Psoas muscle (tissue), 8 donors: Measurements from ENCODE around the gene ATG7. TPM values are rescaled to one million over a fixed set of nuclear protein-coding genes. Genes with fewer than 3 reads are reported as not detected.

Experiments
- ATAC-seq, 4 donors: fragments of 200-7000 bp; cut with Tn5 transposase; one replicate each; pipeline ENCODE4 v1.9.1; 2020; ENCODE audit warnings: moderate library complexity in 3 of 4, mild to moderate bottlenecking in 2 of 4
- DNase-seq, 2 donors: peaks; one replicate each; pipeline ENCODE4 v3.0.0-alpha.2; 2020
- H3K27ac ChIP-seq: fragments of 200-600 bp; one replicate; pipeline ENCODE4 v1.8.0; 2022
- H3K27me3 ChIP-seq, 3 donors: fragments of 200-600 bp in 1 of 3; one replicate each; pipeline versions ENCODE4 v1.6.1 to v1.8.0; 2013 to 2022; ENCODE audit warnings: low read length in 2 of 3, mild to moderate bottlenecking in 2 of 3, moderate library complexity in 1 of 3; ENCODE audit not compliant: insufficient read depth in 3 of 3
- H3K36me3 ChIP-seq, 2 donors: fragments of 200-600 bp in 1 of 2; one replicate each; pipeline versions ENCODE4 v1.6.1 to v1.8.0; 2013 to 2022; ENCODE audit warnings: low read depth in 1 of 2, mild to moderate bottlenecking in 1 of 2, moderate library complexity in 1 of 2; ENCODE audit not compliant: insufficient read depth in 1 of 2
- H3K4me1 ChIP-seq: fragments of 200-600 bp; one replicate; pipeline ENCODE4 v1.8.0; 2022
- H3K4me3 ChIP-seq: fragments of 200-600 bp; one replicate; pipeline ENCODE4 v1.8.0; 2022; ENCODE audit warnings: mild to moderate bottlenecking
- H3K9me3 ChIP-seq: fragments of 200-600 bp; one replicate; pipeline ENCODE4 v1.8.0; 2022
- CTCF ChIP-seq: fragments of 200-600 bp; IDR thresholded peaks from one replicate; pipeline ENCODE4 v1.8.0; 2022; ENCODE audit warnings: antibody characterized with exemption
- WGBS, 3 donors: extraction: QIAGEN DNeasy Blood & Tissue Kit; methylation state at CpG; one replicate each; pipeline versions ENCODE4 v1.1.6 to v1.1.7; 2013; 5-methylcytosine and 5-hydroxymethylcytosine counted together
- intact Hi-C, 2 donors: fragments of 100-400 bp; cut with DNase I; formaldehyde crosslinking; loops; one replicate each; pipeline versions ENCODE4 v1.11.0 to v1.14.2; 2022
- polyA plus RNA-seq, 3 donors: library from polyadenylated mRNA; stranded (reverse); fragments of 200-250 nt; gene quantifications; one replicate each; pipeline ENCODE4 v1.2.3, GENCODE V29; 2013
- total RNA-seq, 4 donors: library from RNA; stranded (reverse); fragmentation: NEBNext Ultra II Directional in 2 of 4; extraction: Animal tissue kit (Norgen Biotek cat#: 25700) in 2 of 4; gene quantifications; one replicate each; pipeline versions ENCODE4 v1.2.1 to v1.2.4, GENCODE V29; 2021 to 2023
- donor health status: healthy with polysubstance abuse.
- donor health status: DM: no; HTN: no; CAD: no; lungs with moderate emphysema.
- donor health status: Bipolar disorder and iron deficiency.
- donor health status: healthy.
- donor health status: DM: yes; HTN: yes; CAD: no.
- donor health status: DM: no; HTN: no; CAD: no.
- donor health status: DM: no; HTN: no; CAD: no.
- donor health status: DM: yes; HTN: yes; CAD: no.

Gene ATG7
- total and polyA plus RNA-seq, 7 donors, result 5.9 to 15.0 (median 13.5) TPM

- no peaks in the 10 kb centered on the region for H3K27me3 ChIP-seq
- H3K36me3 ChIP-seq, result peaks cover 0 to 3% of the 10 kb centered on the region in 2 donors
- peak; percentile 13 to 31 (median 24) for ATAC-seq
- intact Hi-C loops, result loop anchor here (2.0 to 5.0 kb wide), 5 partner anchors 87 to 427 kb away; no protein-coding TSS in a partner anchor
- peak overlapping the region; percentile 28 for H3K4me3 ChIP-seq
- peaks cover 26% of the 10 kb centered on the region for H3K4me1 ChIP-seq
- H3K9me3 ChIP-seq, result no peaks in the 10 kb centered on the region
- H3K27ac ChIP-seq, result peak overlapping the region; percentile 72
- no peak for TF ChIP-seq CTCF
- WGBS, 3 donors, result 35 to 52% (median 36%) methylated on average over 16 of the region's 16 CpGs
- no peak for DNase-seq
Observed at GRCh38 chr3:11379824-11380701, 107.9 kb downstream of the ATG7 start.

- Histone ChIP-seq H3K9me3 (no peaks in the 10 kb centered on the region), H3K27ac (peak overlapping the region; percentile 72), H3K4me3 (peak overlapping the region; percentile 28), H3K27me3 (no peaks in the 10 kb centered on the region), H3K4me1 (peaks cover 33% of the 10 kb centered on the region), H3K36me3 (peaks cover 0 to 3% of the 10 kb centered on the region in 2 donors)
- intact Hi-C loops, result loop anchor here (2.0 to 5.0 kb wide), 2 partner anchors 86 to 268 kb away; no protein-coding TSS in a partner anchor
- no peak for TF ChIP-seq CTCF
- DNase-seq (no peak), ATAC-seq (peak; percentile 29 to 45 (median 32))
Observed at GRCh38 chr3:11381141-11381540, 108.9 kb downstream of the ATG7 start.

GRCh38 chr3:11381563-11381962, 109.4 kb downstream of the ATG7 start:
- WGBS, 3 donors, result 26 to 36% (median 31%) methylated on average over 4 of the region's 4 CpGs
- peak overlapping the region; percentile 28 for H3K4me3 ChIP-seq
- no peaks in the 10 kb centered on the region for H3K9me3 ChIP-seq
- peak overlapping the region; percentile 72 for H3K27ac ChIP-seq
- peaks cover 37% of the 10 kb centered on the region for H3K4me1 ChIP-seq
- ATAC-seq, result peak; percentile 77 to 85 (median 84)
- DNase-seq, result no peak
- intact Hi-C loops, result loop anchor here (2.0 to 5.0 kb wide), 2 partner anchors 86 to 267 kb away; no protein-coding TSS in a partner anchor
- no peaks in the 10 kb centered on the region for H3K27me3 ChIP-seq
- TF ChIP-seq CTCF, result no peak
- peaks cover 0 to 3% of the 10 kb centered on the region in 2 donors for H3K36me3 ChIP-seq

- H3K27ac ChIP-seq, result peak overlapping the region; percentile 72
- intact Hi-C loops, result loop anchor here in 1 of 2 donors (5.0 kb wide), 1 partner anchor 85 kb away; no protein-coding TSS in a partner anchor
- TF ChIP-seq CTCF, result no peak
- 91 to 95% (median 92%) methylated on average over 8 of the region's 8 CpGs for WGBS, 3 donors
- peaks cover 0 to 3% of the 10 kb centered on the region in 2 donors for H3K36me3 ChIP-seq
- H3K4me3 ChIP-seq, result no peak overlapping the region
- no peaks in the 10 kb centered on the region for H3K9me3 ChIP-seq
- H3K27me3 ChIP-seq, result no peaks in the 10 kb centered on the region
- ATAC-seq (no peak), DNase-seq (no peak)
- peaks cover 38% of the 10 kb centered on the region for H3K4me1 ChIP-seq
Observed at GRCh38 chr3:11382146-11382745, 110.0 kb downstream of the ATG7 start.
